B cell (primary cell): ENCODE measurements around the gene GRIA3. TPM values are rescaled to one million over a fixed set of nuclear protein-coding genes. Genes with fewer than 3 reads are reported as not detected.

Experiments
- ATAC-seq: fragments of 200-7000 bp; cut with Tn5 transposase; one replicate; pipeline ENCODE4 v1.10.0; 2021; ENCODE audit warnings: low read depth, mild to moderate bottlenecking, moderate number of reproducible peaks, moderate library complexity
- CTCF ChIA-PET: fragments of 350-600 bp; sonication (Branson Sonifier 250); formaldehyde crosslinking; loops from one replicate; lab custom pipeline; 2021; ENCODE audit warnings: antibody characterized with exemption, inconsistent platforms; lab: Charles Lee
- POLR2A ChIA-PET: fragments of 350-600 bp; sonication (Branson Sonifier 250); formaldehyde crosslinking; loops from one replicate; lab custom pipeline; 2021; ENCODE audit warnings: antibody characterized with exemption; lab: Charles Lee
- DNase-seq: peaks from one replicate; pipeline ENCODE4 v3.0.0; 2013
- H2AFZ ChIP-seq: 2 replicates; pipeline ENCODE4 v1.6.1; 2012; ENCODE audit warnings: mild to moderate bottlenecking, low read depth, low read length; ENCODE audit not compliant: insufficient read depth, poor library complexity, severe bottlenecking
- H3K27ac ChIP-seq, 2 donors: 1 replicate in 1 of 2; 2 replicates in 1 of 2; pipeline ENCODE4 v1.5.1; 2012 to 2013; ENCODE audit warnings: low read length in 2 of 2, mild to moderate bottlenecking in 2 of 2, moderate library complexity in 1 of 2
- H3K27me3 ChIP-seq, 4 experiments: fragments of 200-600 bp in 1 of 4; sonication (generic) in 1 of 4; replicated peaks in 1 of 4; 1 replicate in 2 of 4; 2 replicates in 2 of 4; pipeline versions ENCODE4 v1.6.1 to v1.7.0; 2013 to 2016; ENCODE audit warnings: low read length in 3 of 4, mild to moderate bottlenecking in 2 of 4, mixed read lengths in 1 of 4, moderate library complexity in 1 of 4; ENCODE audit not compliant: insufficient read depth in 4 of 4, control insufficient read depth in 3 of 4; ENCODE audit errors: control extremely low read depth in 1 of 4
- H3K36me3 ChIP-seq, 2 experiments: replicated peaks in 1 of 2; 1 replicate in 1 of 2; 2 replicates in 1 of 2; pipeline versions ENCODE4 v1.6.1 to v1.7.1; 2013; ENCODE audit warnings: low read length in 1 of 2; ENCODE audit not compliant: insufficient read depth in 2 of 2, control insufficient read depth in 1 of 2; ENCODE audit errors: control extremely low read depth in 1 of 2, extremely low read depth in 1 of 2
- H3K4me1 ChIP-seq, 2 donors: fragments of 200-600 bp in 1 of 2; sonication (generic) in 1 of 2; 1 replicate in 1 of 2; 2 replicates in 1 of 2; pipeline versions ENCODE4 v1.5.1 to v1.6.1; 2013 to 2017; ENCODE audit warnings: low read length in 2 of 2; ENCODE audit not compliant: control insufficient read depth in 2 of 2, insufficient read depth in 2 of 2
- H3K4me2 ChIP-seq: replicated peaks from 2 replicates; pipeline ENCODE3; 2012; ENCODE audit warnings: mild to moderate bottlenecking, low read depth, low read length; ENCODE audit not compliant: poor library complexity, severe bottlenecking
- H3K4me3 ChIP-seq, 5 experiments: fragments of 200-600 bp in 1 of 5; sonication (generic) in 1 of 5; 1 replicate in 3 of 5; 2 replicates in 2 of 5; pipeline versions ENCODE4 v1.5.1 to v1.7.0; 2011 to 2016; ENCODE audit warnings: low read length in 4 of 5, mild to moderate bottlenecking in 4 of 5, low read depth in 2 of 5, control low read depth in 1 of 5, moderate library complexity in 1 of 5; ENCODE audit not compliant: insufficient read depth in 1 of 5; ENCODE audit errors: control extremely low read depth in 1 of 5, extremely low read depth in 1 of 5
- H3K79me2 ChIP-seq: fragments of 200-600 bp; sonication (generic); one replicate; pipeline ENCODE4 v1.6.0; 2016; ENCODE audit warnings: low read length; ENCODE audit not compliant: control insufficient read depth, insufficient read depth
- H3K9ac ChIP-seq: fragments of 200-600 bp; sonication (generic); 2 replicates; pipeline ENCODE4 v1.6.1; 2017; ENCODE audit warnings: mild to moderate bottlenecking, low read length, moderate library complexity
- H3K9me3 ChIP-seq, 3 donors: one replicate each; pipeline versions ENCODE4 v1.6.1 to v1.7.1; 2013; ENCODE audit warnings: low read length in 2 of 3; ENCODE audit not compliant: control insufficient read depth in 2 of 3, insufficient read depth in 1 of 3; ENCODE audit errors: control extremely low read depth in 1 of 3
- H4K20me1 ChIP-seq: 2 replicates; pipeline ENCODE4 v1.6.0; 2012; ENCODE audit warnings: mild to moderate bottlenecking, low read length; ENCODE audit not compliant: insufficient read depth, control insufficient read depth, poor library complexity, severe bottlenecking
- H3K27ac Mint-ChIP-seq: one replicate; pipeline ENCODE4 v1.8.0; 2021; ENCODE audit warnings: mixed read lengths
- H3K27me3 Mint-ChIP-seq: one replicate; pipeline ENCODE4 v1.8.0; 2021; ENCODE audit warnings: mixed read lengths
- H3K4me1 Mint-ChIP-seq: one replicate; pipeline ENCODE4 v1.8.0; 2021; ENCODE audit warnings: mixed read lengths
- H3K4me3 Mint-ChIP-seq: one replicate; pipeline ENCODE4 v1.8.0; 2021; ENCODE audit warnings: mixed read lengths
- H3K9me3 Mint-ChIP-seq: one replicate; pipeline ENCODE4 v1.8.0; 2022; ENCODE audit warnings: mixed read lengths; ENCODE audit not compliant: insufficient read depth
- CTCF ChIP-seq: fragments of 200-600 bp; IDR thresholded peaks from one replicate; pipeline ENCODE4 v1.8.0; 2022; ENCODE audit warnings: antibody characterized with exemption, mild to moderate bottlenecking
- EZH2 ChIP-seq: IDR thresholded peaks from 2 replicates; pipeline ENCODE4 v1.6.1; 2012; ENCODE audit warnings: borderline replicate concordance, low read depth, mild to moderate bottlenecking, moderate library complexity, low read length; ENCODE audit not compliant: insufficient read depth, poor library complexity, severe bottlenecking
- WGBS: methylation state at CpG from one replicate; pipeline ENCODE4 v1.1.5; 2013; ENCODE audit warnings: missing lambda C conversion rate; ENCODE audit not compliant: insufficient coverage; 5-methylcytosine and 5-hydroxymethylcytosine counted together
- intact Hi-C: fragments of 100-400 bp; cut with micrococcal nuclease; formaldehyde crosslinking; loops from one replicate; pipeline ENCODE4 v1.10.0; 2022
- polyA plus RNA-seq: library from polyadenylated mRNA; depleted of rRNA; stranded (reverse); fragments of >200 nt; gene quantifications from 2 replicates; pipeline ENCODE4 v1.2.3, GENCODE V29; 2012
- total RNA-seq, 2 donors: library from RNA; stranded (reverse); fragments of 120-200 nt in 1 of 2; gene quantifications; 1 replicate in 1 of 2; 2 replicates in 1 of 2; pipeline versions ENCODE4 v1.2.3 to v1.2.4, GENCODE V29; 2013 to 2022

The GRIA3 gene
- total and polyA plus RNA-seq, 2 donors (not counting 1 experiment from before 2014, with no cell fraction given), result not detected

GRCh38 chrX:123230798-123231197 is 46.7 kb downstream of the GRIA3 start:
- Mint-ChIP-seq H3K27ac (no peak overlapping the region), H3K4me1 (no peaks in the 10 kb centered on the region), H3K9me3 (no peaks in the 10 kb centered on the region), H3K27me3 (no peaks in the 10 kb centered on the region), H3K4me3 (no peak overlapping the region)
- DNase-seq (no peak), ATAC-seq (no peak)
- no peaks in the 10 kb centered on the region for H4K20me1 ChIP-seq
- H3K9ac ChIP-seq, result no peak overlapping the region
- intact Hi-C loops, result no loop called here
- H3K4me2 ChIP-seq, result no peak overlapping the region
- no peaks in the 10 kb centered on the region for H3K4me1 ChIP-seq
- H3K4me3 ChIP-seq, result no peak overlapping the region
- H2AFZ ChIP-seq, result no peak overlapping the region
- WGBS, result no CpG with 5 or more reads among the region's 2 CpGs
- H3K79me2 ChIP-seq, result no peaks in the 10 kb centered on the region
- no peaks in the 10 kb centered on the region for H3K27me3 ChIP-seq
- no peaks in the 10 kb centered on the region for H3K9me3 ChIP-seq
- ChIA-PET POLR2A (no interaction called here), CTCF (no interaction called here)
- no peak for TF ChIP-seq EZH2
- TF ChIP-seq CTCF, result no peak
- H3K36me3 ChIP-seq, result no peaks in the 10 kb centered on the region
- H3K27ac ChIP-seq, result no peak overlapping the region

- Mint-ChIP-seq H3K4me1 (no peaks in the 10 kb centered on the region), H3K9me3 (no peaks in the 10 kb centered on the region), H3K27me3 (no peaks in the 10 kb centered on the region), H3K4me3 (no peak overlapping the region), H3K27ac (no peak overlapping the region)
- Histone ChIP-seq H4K20me1 (no peaks in the 10 kb centered on the region), H3K9ac (no peak overlapping the region), H3K27ac (no peak overlapping the region), H2AFZ (no peak overlapping the region), H3K9me3 (no peaks in the 10 kb centered on the region), H3K27me3 (no peaks in the 10 kb centered on the region), H3K4me2 (no peak overlapping the region), H3K4me1 (no peaks in the 10 kb centered on the region), H3K36me3 (no peaks in the 10 kb centered on the region), H3K79me2 (no peaks in the 10 kb centered on the region), H3K4me3 (no peak overlapping the region)
- no peak for TF ChIP-seq EZH2
- TF ChIP-seq CTCF, result no peak
- ATAC-seq (no peak), DNase-seq (no peak)
- intact Hi-C loops, result no loop called here
- ChIA-PET CTCF (no interaction called here), POLR2A (no interaction called here)
Measured at GRCh38 chrX:123236859-123237258, 52.8 kb downstream of the GRIA3 start.
